Measurements from ENCODE around the gene VSIG10. TPM values are rescaled to one million over a fixed set of nuclear protein-coding genes. Genes with fewer than 3 reads are reported as not detected.

Gene VSIG10
- total RNA-seq, 3 donors from 2014 or later, result 30.2 to 39.3 (median 34.1) TPM

DNA sequence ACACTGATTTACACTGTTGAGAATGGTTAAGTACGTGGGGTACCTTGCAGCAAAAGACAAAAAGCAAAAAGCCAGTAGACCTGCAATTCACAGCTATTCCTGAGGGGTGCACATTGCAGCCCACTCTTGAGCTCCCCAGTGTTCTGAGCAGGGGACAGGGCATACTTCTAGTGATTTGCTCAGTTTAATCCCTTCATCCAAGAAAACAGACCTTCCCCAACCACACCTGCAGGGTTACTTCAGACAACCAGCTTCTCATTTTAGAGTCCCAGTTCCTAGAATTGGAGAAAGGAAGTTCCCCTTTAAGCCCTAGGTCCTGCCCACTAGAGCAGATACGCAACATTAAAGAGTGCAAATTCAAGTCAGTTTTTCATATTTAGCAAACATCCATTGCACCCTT lies 39.2 kb downstream of the VSIG10 start:
- Histone ChIP-seq H3K4me3 (no peak overlapping the region), H3K27ac (no peak overlapping the region), H3K9me3 (no peaks in the 10 kb centered on the region), H3K4me1 (peaks cover 0 to 1% of the 10 kb centered on the region in 2 donors), H3K36me3 (no peaks in the 10 kb centered on the region), H3K27me3 (no peaks in the 10 kb centered on the region)
- intact Hi-C loops (cut with DNase I; ENCODE audit: low total_unique reads), result no loop called here
- no peak for DNase-seq (ENCODE audit: low spot score in 2 of 2)
- TF ChIP-seq POLR2AphosphoS5 (IDR thresholded peaks at IDR 0.05) (no peak), POLR2A (IDR thresholded peaks at IDR 0.05) (no peak)
- TF ChIP-seq, protein P1, sequence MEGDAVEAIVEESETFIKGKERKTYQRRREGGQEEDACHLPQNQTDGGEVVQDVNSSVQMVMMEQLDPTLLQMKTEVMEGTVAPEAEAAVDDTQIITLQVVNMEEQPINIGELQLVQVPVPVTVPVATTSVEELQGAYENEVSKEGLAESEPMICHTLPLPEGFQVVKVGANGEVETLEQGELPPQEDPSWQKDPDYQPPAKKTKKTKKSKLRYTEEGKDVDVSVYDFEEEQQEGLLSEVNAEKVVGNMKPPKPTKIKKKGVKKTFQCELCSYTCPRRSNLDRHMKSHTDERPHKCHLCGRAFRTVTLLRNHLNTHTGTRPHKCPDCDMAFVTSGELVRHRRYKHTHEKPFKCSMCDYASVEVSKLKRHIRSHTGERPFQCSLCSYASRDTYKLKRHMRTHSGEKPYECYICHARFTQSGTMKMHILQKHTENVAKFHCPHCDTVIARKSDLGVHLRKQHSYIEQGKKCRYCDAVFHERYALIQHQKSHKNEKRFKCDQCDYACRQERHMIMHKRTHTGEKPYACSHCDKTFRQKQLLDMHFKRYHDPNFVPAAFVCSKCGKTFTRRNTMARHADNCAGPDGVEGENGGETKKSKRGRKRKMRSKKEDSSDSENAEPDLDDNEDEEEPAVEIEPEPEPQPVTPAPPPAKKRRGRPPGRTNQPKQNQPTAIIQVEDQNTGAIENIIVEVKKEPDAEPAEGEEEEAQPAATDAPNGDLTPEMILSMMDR (IDR thresholded peaks at IDR 0.05), result no peak

DNA sequence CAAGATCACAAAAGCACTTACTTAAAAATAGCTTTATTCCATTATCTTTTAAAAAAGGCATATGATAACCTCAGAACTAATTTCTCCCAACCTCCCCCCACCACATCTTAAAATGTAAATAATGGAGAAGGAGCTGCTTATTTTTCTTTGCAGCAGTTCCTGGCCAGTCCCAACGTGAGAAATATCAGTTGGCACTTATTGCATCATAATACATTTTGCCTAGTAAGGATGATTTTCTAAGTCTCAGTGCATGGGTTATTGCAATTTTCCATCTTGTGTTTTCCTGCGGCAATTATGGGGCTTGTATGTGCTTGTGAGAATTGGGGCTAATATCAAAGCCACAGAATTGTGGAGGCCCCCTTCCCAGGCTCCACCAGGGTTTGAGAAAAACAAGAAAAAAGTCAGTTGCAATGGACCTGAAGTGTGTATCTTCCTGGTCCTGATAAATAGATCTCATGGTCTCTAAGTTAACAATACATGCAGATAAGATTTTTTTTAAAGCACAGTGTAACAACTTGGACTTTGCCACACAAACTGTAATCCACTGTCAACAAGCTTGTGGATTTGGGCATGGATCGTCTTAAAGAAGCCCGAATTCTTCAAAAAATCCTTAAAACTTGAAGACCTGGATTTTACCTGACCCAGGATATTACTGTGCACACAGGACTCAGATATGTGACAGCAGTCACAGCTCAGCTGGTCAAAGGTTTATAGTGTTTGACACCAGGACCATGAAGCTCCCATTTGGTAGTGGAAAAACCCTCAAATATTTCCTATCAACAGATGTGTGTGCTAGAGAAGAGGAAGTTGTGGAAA lies 40.0 kb downstream of the VSIG10 start:
- no peak overlapping the region for H3K27ac ChIP-seq
- no peak overlapping the region for H3K4me3 ChIP-seq

DNA sequence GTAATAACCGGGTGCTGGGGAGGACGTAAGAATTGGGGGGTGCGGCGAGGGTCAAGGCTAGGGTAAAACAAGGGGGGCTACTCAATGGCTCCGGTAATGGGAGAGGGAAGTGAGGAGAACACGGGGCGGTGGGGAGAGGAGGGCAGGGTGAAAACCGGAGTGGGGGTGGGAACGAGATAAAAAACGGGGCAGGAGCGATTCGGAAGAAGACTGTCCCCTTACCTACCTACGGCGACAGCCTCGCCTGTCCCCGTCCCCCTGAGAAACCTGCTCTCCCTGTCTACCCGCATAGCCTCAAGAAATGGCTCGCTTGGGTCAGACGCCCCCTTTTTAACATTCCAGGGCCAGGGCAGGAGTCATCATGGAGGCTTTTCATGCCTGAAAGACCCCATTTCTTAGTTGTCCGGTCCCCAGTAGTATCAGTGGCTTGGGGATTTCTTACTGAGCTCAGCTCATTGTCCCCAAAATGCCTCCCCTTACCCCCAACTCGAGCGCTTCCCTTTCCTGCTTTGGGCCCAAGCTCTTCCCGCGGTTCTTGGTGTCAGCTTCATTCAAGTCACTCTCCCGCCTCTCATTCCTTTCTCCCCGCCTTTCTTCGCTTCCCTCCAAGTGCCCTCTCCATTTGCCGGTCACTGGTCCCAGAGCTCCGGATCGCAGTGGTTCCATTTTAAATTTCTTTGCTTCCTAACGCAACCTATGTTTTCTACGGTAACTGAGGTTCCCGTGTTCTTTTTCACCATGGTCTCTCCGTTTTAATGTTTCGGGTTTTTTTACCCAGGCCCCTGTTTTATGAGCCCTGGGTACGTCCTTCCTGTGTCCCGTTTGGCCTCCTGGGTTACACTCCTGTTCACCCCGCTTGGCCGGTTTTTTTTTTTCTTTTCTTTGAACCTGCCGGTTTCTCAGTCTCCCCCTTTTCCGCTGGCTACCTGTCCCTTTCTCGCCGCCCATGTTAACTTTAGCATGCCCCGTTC lies 41.7 kb downstream of the VSIG10 start:
- no peak for TF ChIP-seq POLR2A (IDR thresholded peaks at IDR 0.05)
- peak in 1 of 3 donors; percentile 59 for TF ChIP-seq POLR2AphosphoS5 (IDR thresholded peaks at IDR 0.05)
- H3K27ac ChIP-seq, result peak overlapping the region; percentile 97 to 100
- intact Hi-C loops (cut with DNase I; ENCODE audit: low total_unique reads), result no loop called here
- peaks cover 0 to 3% of the 10 kb centered on the region in 2 donors for H3K4me1 ChIP-seq
- H3K9me3 ChIP-seq, result no peaks in the 10 kb centered on the region
- peak; percentile 28 to 57 for DNase-seq (ENCODE audit: low spot score in 2 of 2)
- H3K36me3 ChIP-seq, result no peaks in the 10 kb centered on the region
- no peaks in the 10 kb centered on the region for H3K27me3 ChIP-seq
- peak overlapping the region; percentile 79 to 91 (median 79) for H3K4me3 ChIP-seq

More for the DNA sequence above, 40.0 kb downstream of the VSIG10 start:
- TF ChIP-seq, protein P1 (IDR thresholded peaks at IDR 0.05), result no peak
- TF ChIP-seq POLR2A (IDR thresholded peaks at IDR 0.05) (no peak), POLR2AphosphoS5 (IDR thresholded peaks at IDR 0.05) (no peak)
- no peaks in the 10 kb centered on the region for H3K27me3 ChIP-seq
- peaks cover 0 to 3% of the 10 kb centered on the region in 2 donors for H3K4me1 ChIP-seq
- intact Hi-C loops (cut with DNase I; ENCODE audit: low total_unique reads), result no loop called here
- no peaks in the 10 kb centered on the region for H3K36me3 ChIP-seq
- no peak for DNase-seq (ENCODE audit: low spot score in 2 of 2)
- H3K9me3 ChIP-seq, result no peaks in the 10 kb centered on the region

DNA sequence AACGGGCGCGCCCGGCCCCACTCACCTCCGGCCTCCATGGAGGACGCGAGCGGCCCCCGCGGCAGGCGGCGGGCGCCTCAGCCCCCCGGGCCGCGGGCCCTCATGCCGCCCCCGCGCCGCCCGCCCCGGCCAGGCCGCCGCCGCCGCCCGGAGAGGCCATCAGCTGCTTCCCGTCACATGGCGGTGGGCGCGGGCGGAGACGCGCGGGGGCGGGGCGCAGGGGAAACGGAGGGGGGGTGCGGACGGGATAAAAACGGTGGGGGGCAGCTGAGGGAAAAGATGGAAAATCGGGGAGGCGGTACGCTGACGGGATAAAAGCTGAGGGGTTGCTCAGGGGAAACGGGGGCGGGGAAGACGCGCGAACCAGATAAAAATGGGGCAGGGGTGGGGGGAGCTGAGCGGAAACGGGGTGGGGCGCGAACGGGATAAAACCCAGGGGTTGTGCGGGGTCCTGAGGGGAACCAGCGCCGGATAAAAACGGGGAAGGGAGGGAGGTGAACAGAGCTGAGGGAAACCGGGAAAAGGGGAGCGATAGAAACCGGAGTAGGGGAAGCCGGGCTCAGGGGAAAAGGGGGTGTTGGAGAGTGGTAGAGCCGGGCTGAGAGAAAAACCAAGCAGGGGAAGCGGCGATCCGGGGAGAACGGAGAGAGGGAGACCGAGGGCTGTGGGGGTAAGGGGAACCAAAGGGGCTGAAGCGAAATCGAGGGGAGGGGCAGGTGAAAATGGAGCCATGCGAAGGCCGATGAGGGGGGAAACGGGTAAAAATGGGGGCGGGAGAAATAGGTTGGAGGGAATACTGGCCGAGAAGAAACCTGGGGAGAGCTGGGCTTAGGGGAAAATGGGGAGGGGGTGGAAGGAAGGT lies 42.6 kb downstream of the VSIG10 start, which contains the start of gene WSB2:
Gene WSB2, minus strand, starts transcription at position 169 of the 862 bp plus-strand sequence. Its CDS starts 131 bp downstream, at position 38.
- Histone ChIP-seq H3K27ac (peak within 1 kb of the TSS; percentile 97 to 100), H3K4me1 (peaks cover 0 to 3% of the 10 kb centered on the region in 2 donors), H3K9me3 (no peaks in the 10 kb centered on the region), H3K27me3 (no peaks in the 10 kb centered on the region), H3K36me3 (no peaks in the 10 kb centered on the region), H3K4me3 (peak within 1 kb of the TSS; percentile 79 to 91 (median 79))
- TF ChIP-seq, protein P1 (IDR thresholded peaks at IDR 0.05), result no peak
- TF ChIP-seq POLR2A (IDR thresholded peaks at IDR 0.05) (no peak), POLR2AphosphoS5 (IDR thresholded peaks at IDR 0.05) (no peak)
- peak; percentile 64 to 65 for DNase-seq (ENCODE audit: low spot score in 2 of 2)
- intact Hi-C loops (cut with DNase I; ENCODE audit: low total_unique reads), result no loop called here

Data from breast epithelium (tissue), 4 donors.